Measurements from ENCODE around the gene NPAS2. TPM values are rescaled to one million over a fixed set of nuclear protein-coding genes. Genes with fewer than 3 reads are reported as not detected.

The NPAS2 gene
- total RNA-seq, 1 donor from 2014 or later: 5.5 TPM

- no peak overlapping the region for H3K27ac Mint-ChIP-seq (ENCODE audit: unreplicated experiment)
- Histone ChIP-seq H3K36me3 (ENCODE audit: insufficient read depth, low read length) (no peaks in the 10 kb centered on the region), H4K20me1 (ENCODE audit: insufficient read depth, low read length) (no peaks in the 10 kb centered on the region), H3K27me3 (ENCODE audit: insufficient read depth, low read length) (no peaks in the 10 kb centered on the region), H3K4me3 (ENCODE audit: insufficient read depth, low read depth, low read length) (no peak overlapping the region), H3K27ac (ENCODE audit: low read depth, low read length) (no peak overlapping the region), H3K9ac (ENCODE audit: low read length) (no peak overlapping the region), H3K4me2 (ENCODE audit: low read length) (no peak overlapping the region), H3K79me2 (ENCODE audit: insufficient read depth, low read length) (no peaks in the 10 kb centered on the region), H2AFZ (ENCODE audit: low read depth, low read length) (no peak overlapping the region), H3K9me3 (ENCODE audit: insufficient read depth, low read depth, low read length) (no peaks in the 10 kb centered on the region), H3K4me1 (ENCODE audit: insufficient read depth, low read length) (no peaks in the 10 kb centered on the region)
- H3K4me1 Mint-ChIP-seq (ENCODE audit: low read depth, unreplicated experiment): no peaks in the 10 kb centered on the region
- FAIRE-seq (no peak), DNase-seq (ENCODE audit: low read depth) (no peak)
- no peaks in the 10 kb centered on the region for H3K27me3 Mint-ChIP-seq (ENCODE audit: low read depth, unreplicated experiment)
- no peak for TF ChIP-seq EZH2 (IDR thresholded peaks at IDR 0.05; ENCODE audit: insufficient read depth, low read length)
- no peak for TF ChIP-seq CTCF (IDR thresholded peaks at IDR 0.05; ENCODE audit: insufficient read depth, low read depth, low read length)
- no peaks in the 10 kb centered on the region for H3K9me3 Mint-ChIP-seq (ENCODE audit: unreplicated experiment)
- no peak overlapping the region for H3K4me3 Mint-ChIP-seq (ENCODE audit: unreplicated experiment)
- peaks cover 4% of the 10 kb centered on the region for H3K36me3 Mint-ChIP-seq (ENCODE audit: low read depth, unreplicated experiment)
These were observed 175.6 kb downstream of the NPAS2 start for GRCh38 chr2:100995309-100996075.

GRCh38 chr2:100997509-100998234 is 177.7 kb downstream of the NPAS2 start:
- H3K27ac ChIP-seq (ENCODE audit: low read depth, low read length): no peak overlapping the region
- Mint-ChIP-seq H3K27ac (ENCODE audit: unreplicated experiment) (peak overlapping the region; percentile 12), H3K4me1 (ENCODE audit: low read depth, unreplicated experiment) (peaks cover 5% of the 10 kb centered on the region), H3K4me3 (ENCODE audit: unreplicated experiment) (no peak overlapping the region), H3K36me3 (ENCODE audit: low read depth, unreplicated experiment) (no peaks in the 10 kb centered on the region), H3K9me3 (ENCODE audit: unreplicated experiment) (no peaks in the 10 kb centered on the region), H3K27me3 (ENCODE audit: low read depth, unreplicated experiment) (no peaks in the 10 kb centered on the region)
- H3K4me1 ChIP-seq (ENCODE audit: insufficient read depth, low read length): peaks cover 6% of the 10 kb centered on the region
- no peak overlapping the region for H3K4me2 ChIP-seq (ENCODE audit: low read length)
- no peaks in the 10 kb centered on the region for H3K36me3 ChIP-seq (ENCODE audit: insufficient read depth, low read length)
- H3K9ac ChIP-seq (ENCODE audit: low read length): no peak overlapping the region
- H3K9me3 ChIP-seq (ENCODE audit: insufficient read depth, low read depth, low read length): no peaks in the 10 kb centered on the region
- no peak for DNase-seq (ENCODE audit: low read depth)
- FAIRE-seq: no peak
- peaks cover 6% of the 10 kb centered on the region for H3K79me2 ChIP-seq (ENCODE audit: insufficient read depth, low read length)
- no peak overlapping the region for H2AFZ ChIP-seq (ENCODE audit: low read depth, low read length)
- H4K20me1 ChIP-seq (ENCODE audit: insufficient read depth, low read length): peaks cover 5% of the 10 kb centered on the region
- no peak overlapping the region for H3K4me3 ChIP-seq (ENCODE audit: insufficient read depth, low read depth, low read length)
- TF ChIP-seq CTCF (IDR thresholded peaks at IDR 0.05; ENCODE audit: insufficient read depth, low read depth, low read length) (no peak), EZH2 (IDR thresholded peaks at IDR 0.05; ENCODE audit: insufficient read depth, low read length) (no peak)
- no peaks in the 10 kb centered on the region for H3K27me3 ChIP-seq (ENCODE audit: insufficient read depth, low read length)

- Histone ChIP-seq H3K36me3 (ENCODE audit: insufficient read depth, low read length) (no peaks in the 10 kb centered on the region), H3K4me3 (ENCODE audit: insufficient read depth, low read depth, low read length) (no peak overlapping the region), H2AFZ (ENCODE audit: low read depth, low read length) (no peak overlapping the region), H3K4me1 (ENCODE audit: insufficient read depth, low read length) (peaks cover 6% of the 10 kb centered on the region), H3K79me2 (ENCODE audit: insufficient read depth, low read length) (peaks cover 12% of the 10 kb centered on the region), H4K20me1 (ENCODE audit: insufficient read depth, low read length) (peaks cover 11% of the 10 kb centered on the region), H3K4me2 (ENCODE audit: low read length) (no peak overlapping the region), H3K27ac (ENCODE audit: low read depth, low read length) (no peak overlapping the region), H3K9me3 (ENCODE audit: insufficient read depth, low read depth, low read length) (no peaks in the 10 kb centered on the region), H3K27me3 (ENCODE audit: insufficient read depth, low read length) (no peaks in the 10 kb centered on the region), H3K9ac (ENCODE audit: low read length) (no peak overlapping the region)
- no peaks in the 10 kb centered on the region for H3K27me3 Mint-ChIP-seq (ENCODE audit: low read depth, unreplicated experiment)
- peaks cover 5% of the 10 kb centered on the region for H3K4me1 Mint-ChIP-seq (ENCODE audit: low read depth, unreplicated experiment)
- H3K9me3 Mint-ChIP-seq (ENCODE audit: unreplicated experiment): no peaks in the 10 kb centered on the region
- FAIRE-seq: no peak
- TF ChIP-seq CTCF (IDR thresholded peaks at IDR 0.05; ENCODE audit: insufficient read depth, low read depth, low read length): no peak
- TF ChIP-seq EZH2 (IDR thresholded peaks at IDR 0.05; ENCODE audit: insufficient read depth, low read length): no peak
- no peak overlapping the region for H3K27ac Mint-ChIP-seq (ENCODE audit: unreplicated experiment)
- H3K36me3 Mint-ChIP-seq (ENCODE audit: low read depth, unreplicated experiment): peaks cover 4% of the 10 kb centered on the region
- H3K4me3 Mint-ChIP-seq (ENCODE audit: unreplicated experiment): no peak overlapping the region
- DNase-seq (ENCODE audit: low read depth): no peak
These were observed 178.3 kb downstream of the NPAS2 start for GRCh38 chr2:100998235-100998573.

All from astrocyte (in vitro differentiated cells and primary cell).